SK-N-SH (cell line): Measurements from ENCODE around the gene UQCRC1.

Experiments
- EP300 ChIP-seq, 2 experiments: IDR thresholded peaks; 2 replicates each; pipeline versions ENCODE4 v1.4.0 to v1.6.1; 2012; ENCODE audit warnings: borderline replicate concordance in 1 of 2, low read depth in 1 of 2, low read length in 1 of 2
- EZH2phosphoT487 ChIP-seq: fragments of 200-600 bp; sonication (generic); IDR thresholded peaks from 2 replicates; pipeline ENCODE4 v1.6.1; 2017; ENCODE audit warnings: low read depth, mixed run types, mild to moderate bottlenecking, antibody characterized with exemption, moderate library complexity, borderline replicate concordance
- FOXJ3 ChIP-seq: sonication (generic); formaldehyde crosslinking; IDR thresholded peaks from 2 replicates; pipeline ENCODE4 v1.5.1; 2020; ENCODE audit warnings: mild to moderate bottlenecking, missing genetic modification reagents
- GATA2 ChIP-seq: sonication (generic); formaldehyde crosslinking; IDR thresholded peaks from 2 replicates; pipeline ENCODE4 v1.5.0; 2020; ENCODE audit warnings: mild to moderate bottlenecking, missing genetic modification reagents
- NFIC ChIP-seq: IDR thresholded peaks from 2 replicates; pipeline ENCODE4 v1.4.0; 2012; ENCODE audit warnings: borderline replicate concordance
- POLR2AphosphoS5 ChIP-seq: IDR thresholded peaks from 2 replicates; pipeline ENCODE4 v1.6.1; 2012; ENCODE audit warnings: low read depth, low read length
- RAD21 ChIP-seq: IDR thresholded peaks from 2 replicates; pipeline ENCODE4 v1.6.1; 2012; ENCODE audit warnings: mild to moderate bottlenecking, low read length
- SIN3A ChIP-seq: IDR thresholded peaks from 2 replicates; pipeline ENCODE4 v1.6.1; 2012; ENCODE audit warnings: low read depth, mild to moderate bottlenecking, low read length, moderate library complexity, borderline replicate concordance
- TF ChIP-seq, protein P1 (sequence below): fragments of 200-600 bp; sonication (generic); IDR thresholded peaks from 2 replicates; pipeline ENCODE4 v1.6.1; 2017; ENCODE audit warnings: antibody characterized with exemption, mild to moderate bottlenecking, moderate library complexity
- TF ChIP-seq, protein P2 (sequence below): fragments of 150-350 bp; IDR thresholded peaks from 2 replicates; pipeline ENCODE4 v1.6.1; 2017; ENCODE audit warnings: antibody characterized with exemption, low read length, low read depth, borderline replicate concordance
- TF ChIP-seq, protein P3 (sequence below): IDR thresholded peaks from 2 replicates; pipeline ENCODE4 v1.6.1; 2012; ENCODE audit warnings: mild to moderate bottlenecking, low read depth, low read length, moderate library complexity

DNA sequence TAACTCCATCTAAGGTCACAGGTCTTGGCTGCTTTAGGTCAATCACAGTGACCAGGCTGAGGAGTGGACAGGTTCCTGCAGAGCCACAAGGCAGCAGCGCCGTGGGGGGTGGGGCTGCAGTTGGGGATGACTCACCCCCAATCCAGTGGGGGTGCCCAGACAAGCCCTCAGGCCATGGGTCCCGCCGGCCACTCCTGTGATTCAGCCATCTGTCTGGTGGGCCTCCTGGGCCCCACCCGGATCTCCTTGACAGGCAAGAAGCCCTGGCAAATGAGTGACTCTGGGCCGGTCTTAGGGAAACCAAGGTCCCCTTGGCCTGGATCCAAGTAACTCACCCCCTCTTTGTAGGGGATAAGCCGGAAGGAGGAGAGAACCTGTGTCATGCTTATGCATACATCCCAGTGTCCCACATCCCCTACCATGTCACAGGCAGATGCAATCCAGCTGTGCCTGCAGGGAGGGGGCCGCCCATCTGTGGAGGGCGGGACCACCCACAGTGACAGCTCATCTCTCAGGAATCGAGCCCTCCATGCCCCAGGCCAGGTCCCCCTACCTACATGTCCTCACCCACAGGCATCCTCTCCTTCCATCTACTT lies 13.8 kb downstream of the UQCRC1 start:
- 0 out of 4 replicates have a peak, but pooled peaks of 1 of the 2 experiments have one; percentile 8 for TF ChIP-seq EP300 (IDR thresholded peaks at IDR 0.05; ENCODE audit: borderline replicate concordance in 1 of 2, low read depth in 1 of 2, low read length in 1 of 2)
- no peak for TF ChIP-seq POLR2AphosphoS5
- TF ChIP-seq, protein P1, sequence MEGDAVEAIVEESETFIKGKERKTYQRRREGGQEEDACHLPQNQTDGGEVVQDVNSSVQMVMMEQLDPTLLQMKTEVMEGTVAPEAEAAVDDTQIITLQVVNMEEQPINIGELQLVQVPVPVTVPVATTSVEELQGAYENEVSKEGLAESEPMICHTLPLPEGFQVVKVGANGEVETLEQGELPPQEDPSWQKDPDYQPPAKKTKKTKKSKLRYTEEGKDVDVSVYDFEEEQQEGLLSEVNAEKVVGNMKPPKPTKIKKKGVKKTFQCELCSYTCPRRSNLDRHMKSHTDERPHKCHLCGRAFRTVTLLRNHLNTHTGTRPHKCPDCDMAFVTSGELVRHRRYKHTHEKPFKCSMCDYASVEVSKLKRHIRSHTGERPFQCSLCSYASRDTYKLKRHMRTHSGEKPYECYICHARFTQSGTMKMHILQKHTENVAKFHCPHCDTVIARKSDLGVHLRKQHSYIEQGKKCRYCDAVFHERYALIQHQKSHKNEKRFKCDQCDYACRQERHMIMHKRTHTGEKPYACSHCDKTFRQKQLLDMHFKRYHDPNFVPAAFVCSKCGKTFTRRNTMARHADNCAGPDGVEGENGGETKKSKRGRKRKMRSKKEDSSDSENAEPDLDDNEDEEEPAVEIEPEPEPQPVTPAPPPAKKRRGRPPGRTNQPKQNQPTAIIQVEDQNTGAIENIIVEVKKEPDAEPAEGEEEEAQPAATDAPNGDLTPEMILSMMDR: no peak
- TF ChIP-seq NFIC: peak; percentile 69
- no peak for TF ChIP-seq EZH2phosphoT487
- TF ChIP-seq FOXJ3: no peak
- TF ChIP-seq GATA2 (CRISPR knock-in tag): no peak
- TF ChIP-seq, protein P2, sequence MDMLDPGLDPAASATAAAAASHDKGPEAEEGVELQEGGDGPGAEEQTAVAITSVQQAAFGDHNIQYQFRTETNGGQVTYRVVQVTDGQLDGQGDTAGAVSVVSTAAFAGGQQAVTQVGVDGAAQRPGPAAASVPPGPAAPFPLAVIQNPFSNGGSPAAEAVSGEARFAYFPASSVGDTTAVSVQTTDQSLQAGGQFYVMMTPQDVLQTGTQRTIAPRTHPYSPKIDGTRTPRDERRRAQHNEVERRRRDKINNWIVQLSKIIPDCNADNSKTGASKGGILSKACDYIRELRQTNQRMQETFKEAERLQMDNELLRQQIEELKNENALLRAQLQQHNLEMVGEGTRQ: no peak
- TF ChIP-seq SIN3A: no peak
- TF ChIP-seq, protein P3, sequence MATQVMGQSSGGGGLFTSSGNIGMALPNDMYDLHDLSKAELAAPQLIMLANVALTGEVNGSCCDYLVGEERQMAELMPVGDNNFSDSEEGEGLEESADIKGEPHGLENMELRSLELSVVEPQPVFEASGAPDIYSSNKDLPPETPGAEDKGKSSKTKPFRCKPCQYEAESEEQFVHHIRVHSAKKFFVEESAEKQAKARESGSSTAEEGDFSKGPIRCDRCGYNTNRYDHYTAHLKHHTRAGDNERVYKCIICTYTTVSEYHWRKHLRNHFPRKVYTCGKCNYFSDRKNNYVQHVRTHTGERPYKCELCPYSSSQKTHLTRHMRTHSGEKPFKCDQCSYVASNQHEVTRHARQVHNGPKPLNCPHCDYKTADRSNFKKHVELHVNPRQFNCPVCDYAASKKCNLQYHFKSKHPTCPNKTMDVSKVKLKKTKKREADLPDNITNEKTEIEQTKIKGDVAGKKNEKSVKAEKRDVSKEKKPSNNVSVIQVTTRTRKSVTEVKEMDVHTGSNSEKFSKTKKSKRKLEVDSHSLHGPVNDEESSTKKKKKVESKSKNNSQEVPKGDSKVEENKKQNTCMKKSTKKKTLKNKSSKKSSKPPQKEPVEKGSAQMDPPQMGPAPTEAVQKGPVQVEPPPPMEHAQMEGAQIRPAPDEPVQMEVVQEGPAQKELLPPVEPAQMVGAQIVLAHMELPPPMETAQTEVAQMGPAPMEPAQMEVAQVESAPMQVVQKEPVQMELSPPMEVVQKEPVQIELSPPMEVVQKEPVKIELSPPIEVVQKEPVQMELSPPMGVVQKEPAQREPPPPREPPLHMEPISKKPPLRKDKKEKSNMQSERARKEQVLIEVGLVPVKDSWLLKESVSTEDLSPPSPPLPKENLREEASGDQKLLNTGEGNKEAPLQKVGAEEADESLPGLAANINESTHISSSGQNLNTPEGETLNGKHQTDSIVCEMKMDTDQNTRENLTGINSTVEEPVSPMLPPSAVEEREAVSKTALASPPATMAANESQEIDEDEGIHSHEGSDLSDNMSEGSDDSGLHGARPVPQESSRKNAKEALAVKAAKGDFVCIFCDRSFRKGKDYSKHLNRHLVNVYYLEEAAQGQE: peak; percentile 38; the same call in 1 of the 2 replicates
- TF ChIP-seq RAD21: no peak
